ENCODE measurements around the gene GDI2.
"Not testable (repeated sequence)": the region's sequence is repeated elsewhere in the genome, so short reads cannot be mapped to it uniquely, and the experiment has no call there.

Gene GDI2

GRCh38 chr10:5854131-5854475, 40.9 kb upstream of the GDI2 start:
- no peak for DNase-seq (ENCODE audit: low read depth)
- TF ChIP-seq CTCF (IDR thresholded peaks at IDR 0.05; ENCODE audit: insufficient read depth, low read depth, low read length, missing control alignments), result no peak
- H3K4me3 ChIP-seq (ENCODE audit: low read length), result no peak overlapping the region

- not testable (repeated sequence) for H3K4me3 ChIP-seq (ENCODE audit: low read length); DNase-seq (ENCODE audit: low read depth)
These were observed 33.4 kb upstream of the GDI2 start for GRCh38 chr10:5846667-5847066.

GRCh38 chr10:5844345-5845055, 31.3 kb upstream of the GDI2 start:
- TF ChIP-seq CTCF (IDR thresholded peaks at IDR 0.05; ENCODE audit: insufficient read depth, low read depth, low read length, missing control alignments), result no peak
- H3K4me3 ChIP-seq (ENCODE audit: low read length), result no peak overlapping the region
- peak; percentile 30 for DNase-seq (ENCODE audit: low read depth)

GRCh38 chr10:5843686-5844344, 30.6 kb upstream of the GDI2 start:
- no peak overlapping the region for H3K4me3 ChIP-seq (ENCODE audit: low read length)
- TF ChIP-seq CTCF (IDR thresholded peaks at IDR 0.05; ENCODE audit: insufficient read depth, low read depth, low read length, missing control alignments), result no peak
- DNase-seq (ENCODE audit: low read depth), result no peak

GRCh38 chr10:5841965-5842364, 28.7 kb upstream of the GDI2 start:
- TF ChIP-seq CTCF (IDR thresholded peaks at IDR 0.05; ENCODE audit: insufficient read depth, low read depth, low read length, missing control alignments), result no peak
- H3K4me3 ChIP-seq (ENCODE audit: low read length), result no peak overlapping the region
- DNase-seq (ENCODE audit: low read depth), result no peak

GRCh38 chr10:5840314-5841307, 27.4 kb upstream of the GDI2 start:
- no peak overlapping the region for H3K4me3 ChIP-seq (ENCODE audit: low read length)
- no peak for DNase-seq (ENCODE audit: low read depth)
- no peak for TF ChIP-seq CTCF (IDR thresholded peaks at IDR 0.05; ENCODE audit: insufficient read depth, low read depth, low read length, missing control alignments)

- not testable (repeated sequence) for DNase-seq (ENCODE audit: low read depth)
These were observed 22.9 kb upstream of the GDI2 start for GRCh38 chr10:5836181-5836580.

More at GRCh38 chr10:5836181-5836580, 22.9 kb upstream of the GDI2 start:
- H3K4me3 ChIP-seq (ENCODE audit: low read length), result not testable (repeated sequence)

Measured in epithelial cell of esophagus (primary cell).